Ovary (tissue), 9 donors: ENCODE data around the gene ITGB5. TPM values are rescaled to one million over a fixed set of nuclear protein-coding genes. Genes with fewer than 3 reads are reported as not detected.

Experiments used
- DNase-seq, 5 donors: peaks; one replicate each; pipeline ENCODE4 v3.0.0-alpha.2; 2019 to 2020
- H3K27ac ChIP-seq, 2 donors: fragments of 200-600 bp; one replicate each; pipeline versions ENCODE4 v1.5.1 to v1.8.0; 2019 to 2022
- H3K27me3 ChIP-seq: fragments of 200-600 bp; one replicate; pipeline ENCODE4 v1.8.0; 2022
- H3K36me3 ChIP-seq: fragments of 200-600 bp; sonication (generic); one replicate; pipeline ENCODE4 v1.5.1; 2019
- H3K4me1 ChIP-seq: one replicate; pipeline ENCODE4 v1.8.1; 2013; ENCODE audit warnings: mild to moderate bottlenecking, moderate library complexity; ENCODE audit not compliant: insufficient read depth
- H3K4me3 ChIP-seq: fragments of 200-600 bp; sonication (generic); one replicate; pipeline ENCODE4 v1.5.1; 2017
- H3K9me3 ChIP-seq, 2 donors: fragments of 200-600 bp in 1 of 2; sonication (generic) in 1 of 2; one replicate each; pipeline versions ENCODE4 v1.5.1 to v1.8.1; 2013 to 2019; ENCODE audit warnings: mild to moderate bottlenecking in 1 of 2, moderate library complexity in 1 of 2
- EP300 ChIP-seq: sonication (generic); formaldehyde crosslinking; IDR thresholded peaks from one replicate; pipeline ENCODE4 v1.6.1; 2017; ENCODE audit warnings: antibody characterized with exemption
- POLR2A ChIP-seq: fragments of 450-650 bp; IDR thresholded peaks from one replicate; pipeline ENCODE4 v1.6.1; 2017; ENCODE audit warnings: antibody characterized with exemption, mild to moderate bottlenecking, moderate library complexity
- WGBS, 3 donors: extraction: QIAGEN DNeasy Blood & Tissue Kit in 1 of 3; methylation state at CpG; one replicate each; pipeline versions ENCODE4 v1.1.5 to v1.1.7; 2013 to 2017; 5-methylcytosine and 5-hydroxymethylcytosine counted together
- intact Hi-C, 4 donors: fragments of 100-400 bp; cut with DNase I; formaldehyde crosslinking; loops; one replicate each; pipeline versions ENCODE4 v1.11.0 to v1.15.1; 2022 to 2023
- polyA plus RNA-seq, 2 donors: library from polyadenylated mRNA; stranded (reverse); fragments of 200-250 nt in 1 of 2; fragments of 350-450 nt in 1 of 2; fragmentation: Illumina TruSeq in 1 of 2; extraction: RNeasy Lipid Tissue Mini Kit (QIAGEN cat#74804) in 1 of 2; gene quantifications; one replicate each; pipeline ENCODE4 v1.2.3, GENCODE V29; 2013 to 2014
- total RNA-seq, 7 donors: library from RNA; depleted of rRNA in 2 of 7; stranded (reverse); fragments of >200 nt in 2 of 7; fragmentation: NEBNext Ultra II Directional in 3 of 7; extraction: Animal tissue kit (Norgen Biotek cat#: 25700) in 3 of 7; gene quantifications; one replicate each; pipeline versions ENCODE4 v1.1.0 to v1.2.4, GENCODE V29; 2016 to 2023
- TF ChIP-seq, protein P1 (sequence below), 3 donors: fragments of 450-650 bp in 2 of 3; fragments of 200-600 bp in 1 of 3; IDR thresholded peaks; one replicate each; pipeline versions ENCODE4 v1.5.1 to v1.8.0; 2016 to 2022; ENCODE audit warnings: antibody characterized with exemption in 3 of 3, mild to moderate bottlenecking in 1 of 3
- donor health status: DM: no; HTN: no; CAD: no; lungs with moderate emphysema.
- donor health status: DM: no; HTN: no; CAD: no.
- donor health status: Bipolar disorder and iron deficiency.
- donor health status: DM: yes; HTN: yes; CAD: no.
- donor health status: DM: no; HTN: no; CAD: no.
- donor health status: DM: yes; HTN: yes; CAD: no.

ITGB5 gene
- total and polyA plus RNA-seq, 9 donors: 31.0 to 109 (median 38.0) TPM

GRCh38 chr3:124924741-124925140 lies 37.6 kb upstream of the ITGB5 start:
- Histone ChIP-seq H3K27me3 (no peaks in the 10 kb centered on the region), H3K36me3 (no peaks in the 10 kb centered on the region), H3K27ac (no peak overlapping the region), H3K9me3 (no peaks in the 10 kb centered on the region), H3K4me1 (no peaks in the 10 kb centered on the region), H3K4me3 (no peak overlapping the region)
- 86 to 88% (median 87%) methylated on average over 2 of the region's 2 CpGs for WGBS, 3 donors
- no peak for DNase-seq
- intact Hi-C loops: no loop called here
- TF ChIP-seq POLR2A: no peak
- TF ChIP-seq, protein P1, sequence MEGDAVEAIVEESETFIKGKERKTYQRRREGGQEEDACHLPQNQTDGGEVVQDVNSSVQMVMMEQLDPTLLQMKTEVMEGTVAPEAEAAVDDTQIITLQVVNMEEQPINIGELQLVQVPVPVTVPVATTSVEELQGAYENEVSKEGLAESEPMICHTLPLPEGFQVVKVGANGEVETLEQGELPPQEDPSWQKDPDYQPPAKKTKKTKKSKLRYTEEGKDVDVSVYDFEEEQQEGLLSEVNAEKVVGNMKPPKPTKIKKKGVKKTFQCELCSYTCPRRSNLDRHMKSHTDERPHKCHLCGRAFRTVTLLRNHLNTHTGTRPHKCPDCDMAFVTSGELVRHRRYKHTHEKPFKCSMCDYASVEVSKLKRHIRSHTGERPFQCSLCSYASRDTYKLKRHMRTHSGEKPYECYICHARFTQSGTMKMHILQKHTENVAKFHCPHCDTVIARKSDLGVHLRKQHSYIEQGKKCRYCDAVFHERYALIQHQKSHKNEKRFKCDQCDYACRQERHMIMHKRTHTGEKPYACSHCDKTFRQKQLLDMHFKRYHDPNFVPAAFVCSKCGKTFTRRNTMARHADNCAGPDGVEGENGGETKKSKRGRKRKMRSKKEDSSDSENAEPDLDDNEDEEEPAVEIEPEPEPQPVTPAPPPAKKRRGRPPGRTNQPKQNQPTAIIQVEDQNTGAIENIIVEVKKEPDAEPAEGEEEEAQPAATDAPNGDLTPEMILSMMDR (IDR thresholded peaks at IDR 0.05): no peak
- TF ChIP-seq EP300: no peak

DNA sequence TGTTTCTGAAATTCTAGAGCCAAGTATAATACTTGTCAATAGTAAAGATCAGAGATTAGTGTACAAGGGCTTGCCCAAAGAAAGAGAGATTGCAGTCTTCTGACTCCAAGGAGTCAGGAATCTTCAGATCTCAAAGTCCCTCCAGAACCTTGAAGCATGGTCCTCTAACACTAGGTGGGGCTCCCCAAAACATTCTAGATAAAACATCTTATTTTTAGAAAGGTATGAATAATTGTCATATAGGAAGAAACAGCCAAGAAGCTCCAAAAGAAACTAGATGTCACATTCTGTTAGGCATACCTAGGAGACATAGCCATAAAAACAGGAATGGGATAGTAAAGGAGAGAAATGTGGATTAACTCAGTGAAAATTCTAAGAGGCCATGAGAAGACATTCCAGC lies 36.7 kb upstream of the ITGB5 start:
- DNase-seq: no peak
- Histone ChIP-seq H3K9me3 (no peaks in the 10 kb centered on the region), H3K4me1 (no peaks in the 10 kb centered on the region), H3K27ac (no peak overlapping the region), H3K36me3 (no peaks in the 10 kb centered on the region), H3K4me3 (no peak overlapping the region), H3K27me3 (no peaks in the 10 kb centered on the region)
- intact Hi-C loops: no loop called here
- TF ChIP-seq, protein P1 (IDR thresholded peaks at IDR 0.05): no peak
- TF ChIP-seq EP300 (no peak), POLR2A (no peak)

GRCh38 chr3:124920718-124921117 lies 33.6 kb upstream of the ITGB5 start:
- intact Hi-C loops: no loop called here
- Histone ChIP-seq H3K27ac (no peak overlapping the region), H3K4me1 (no peaks in the 10 kb centered on the region), H3K36me3 (no peaks in the 10 kb centered on the region), H3K4me3 (no peak overlapping the region), H3K27me3 (no peaks in the 10 kb centered on the region), H3K9me3 (no peaks in the 10 kb centered on the region)
- TF ChIP-seq, protein P1 (IDR thresholded peaks at IDR 0.05): no peak
- TF ChIP-seq EP300 (no peak), POLR2A (no peak)
- no peak for DNase-seq
- WGBS, 3 donors: 88 to 91% (median 89%) methylated on average over 5 of the region's 5 CpGs

DNA sequence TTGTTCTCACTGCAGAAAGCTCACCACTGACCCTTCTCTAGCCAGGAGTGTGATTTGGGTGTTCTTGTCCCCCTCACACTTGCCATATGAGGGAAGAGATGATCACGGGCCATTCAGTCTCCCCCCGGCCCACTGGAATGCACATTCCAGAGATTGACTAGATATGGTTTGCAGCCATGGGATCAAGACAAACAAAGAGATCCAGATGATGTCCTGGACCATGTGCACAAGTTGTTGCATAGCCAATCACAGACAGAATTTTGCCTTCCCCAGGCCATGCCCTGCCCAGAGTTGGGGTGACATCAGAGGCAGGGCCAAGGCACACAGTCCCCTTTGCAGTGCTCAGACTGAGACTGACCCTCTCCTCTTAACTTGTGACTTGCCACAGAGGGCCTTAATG lies 32.6 kb upstream of the ITGB5 start:
- WGBS, 3 donors: 23 to 41% (median 26%) methylated on average over 2 of the region's 2 CpGs
- intact Hi-C loops: no loop called here
- Histone ChIP-seq H3K9me3 (no peaks in the 10 kb centered on the region), H3K36me3 (no peaks in the 10 kb centered on the region), H3K4me1 (no peaks in the 10 kb centered on the region), H3K27ac (no peak overlapping the region), H3K4me3 (no peak overlapping the region), H3K27me3 (no peaks in the 10 kb centered on the region)
- DNase-seq: no peak
- TF ChIP-seq EP300 (no peak), POLR2A (no peak)
- TF ChIP-seq, protein P1 (IDR thresholded peaks at IDR 0.05): no peak

- no peak for TF ChIP-seq EP300
- TF ChIP-seq POLR2A: no peak
- TF ChIP-seq, protein P1 (IDR thresholded peaks at IDR 0.05): no peak
- H3K27me3 ChIP-seq: no peaks in the 10 kb centered on the region
- 88 to 95% (median 94%) methylated on average over 2 of the region's 2 CpGs for WGBS, 3 donors
Observed at GRCh38 chr3:124918524-124918923, 31.4 kb upstream of the ITGB5 start.

More at GRCh38 chr3:124918524-124918923, 31.4 kb upstream of the ITGB5 start:
- no peak for DNase-seq
- Histone ChIP-seq H3K27ac (no peak overlapping the region), H3K36me3 (no peaks in the 10 kb centered on the region), H3K4me1 (no peaks in the 10 kb centered on the region), H3K4me3 (no peak overlapping the region), H3K9me3 (no peaks in the 10 kb centered on the region)
- intact Hi-C loops: no loop called here
